Keratinocyte (primary cell): ENCODE results near the gene VOPP1.

Experiments
- EZH2 ChIP-seq: IDR thresholded peaks from one replicate; pipeline ENCODE4 v1.6.1; 2012; ENCODE audit warnings: inconsistent platforms, mild to moderate bottlenecking, low read length, moderate library complexity
- TF ChIP-seq, protein P1 (sequence below), 3 experiments: IDR thresholded peaks in 1 of 3; conservative IDR thresholded peaks in 1 of 3; optimal IDR thresholded peaks in 1 of 3; 2 replicates in 2 of 3; 3 replicates in 1 of 3; pipeline versions ENCODE3 to v1.5.1; 2011; ENCODE audit warnings: low read length in 3 of 3, mild to moderate bottlenecking in 3 of 3, moderate library complexity in 2 of 3, control low read depth in 1 of 3, inconsistent platforms in 1 of 3; ENCODE audit not compliant: insufficient read depth in 2 of 3; ENCODE audit errors: extremely low read depth in 1 of 3

GRCh38 chr7:55531536-55531935, 40.8 kb downstream of the VOPP1 start:
- TF ChIP-seq, protein P1, sequence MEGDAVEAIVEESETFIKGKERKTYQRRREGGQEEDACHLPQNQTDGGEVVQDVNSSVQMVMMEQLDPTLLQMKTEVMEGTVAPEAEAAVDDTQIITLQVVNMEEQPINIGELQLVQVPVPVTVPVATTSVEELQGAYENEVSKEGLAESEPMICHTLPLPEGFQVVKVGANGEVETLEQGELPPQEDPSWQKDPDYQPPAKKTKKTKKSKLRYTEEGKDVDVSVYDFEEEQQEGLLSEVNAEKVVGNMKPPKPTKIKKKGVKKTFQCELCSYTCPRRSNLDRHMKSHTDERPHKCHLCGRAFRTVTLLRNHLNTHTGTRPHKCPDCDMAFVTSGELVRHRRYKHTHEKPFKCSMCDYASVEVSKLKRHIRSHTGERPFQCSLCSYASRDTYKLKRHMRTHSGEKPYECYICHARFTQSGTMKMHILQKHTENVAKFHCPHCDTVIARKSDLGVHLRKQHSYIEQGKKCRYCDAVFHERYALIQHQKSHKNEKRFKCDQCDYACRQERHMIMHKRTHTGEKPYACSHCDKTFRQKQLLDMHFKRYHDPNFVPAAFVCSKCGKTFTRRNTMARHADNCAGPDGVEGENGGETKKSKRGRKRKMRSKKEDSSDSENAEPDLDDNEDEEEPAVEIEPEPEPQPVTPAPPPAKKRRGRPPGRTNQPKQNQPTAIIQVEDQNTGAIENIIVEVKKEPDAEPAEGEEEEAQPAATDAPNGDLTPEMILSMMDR (optimal IDR thresholded peaks at IDR 0.05 in 1 of 3, IDR thresholded peaks at IDR 0.05 in 1 of 3, conservative IDR thresholded peaks at IDR 0.05 in 1 of 3; ENCODE audit: extremely low read depth in 1 of 3, insufficient read depth in 2 of 3, low read length in 3 of 3), result no peak
- TF ChIP-seq EZH2, result no peak
